NCI-H1417 (cell line): ENCODE results near the gene FOXF1.

Experiments used
- DNase-seq, 3 experiments: peaks; one replicate each; lab custom pipeline; 2025; lab: John Stamatoyannopoulos, UW

Gene FOXF1

GRCh38 chr16:86556576-86556975 is 46.2 kb downstream of the FOXF1 start:
- peak in 1 of 3 experiments; percentile 23 for DNase-seq

- DNase-seq: no peak
Observed at GRCh38 chr16:86557587-86557986, 47.3 kb downstream of the FOXF1 start.

GRCh38 chr16:86558355-86559193 is 48.2 kb downstream of the FOXF1 start:
- no peak for DNase-seq

- DNase-seq: no peak
Observed at GRCh38 chr16:86559802-86560305, 49.5 kb downstream of the FOXF1 start.

GRCh38 chr16:86562356-86562755 is 52.0 kb downstream of the FOXF1 start:
- DNase-seq: no peak

GRCh38 chr16:86563469-86564345 is 53.4 kb downstream of the FOXF1 start:
- peak; percentile 69 to 93 (median 76) for DNase-seq
